CD4-positive, alpha-beta T cell treated with Interleukin-6 for 4 hours (primary cell): ENCODE results near the gene PRSS48.
A peak's percentile ranks its signal among the peaks of the same experiment; 100 is the strongest.
"Not testable (repeated sequence)": the region's sequence is repeated elsewhere in the genome, so short reads cannot be mapped to it uniquely, and the experiment has no call there.

Source experiments
- DNase-seq: peaks from one replicate; pipeline ENCODE4 v3.0.0-alpha.2; 2020; ENCODE audit warnings: mixed read lengths

The PRSS48 gene, protein sequence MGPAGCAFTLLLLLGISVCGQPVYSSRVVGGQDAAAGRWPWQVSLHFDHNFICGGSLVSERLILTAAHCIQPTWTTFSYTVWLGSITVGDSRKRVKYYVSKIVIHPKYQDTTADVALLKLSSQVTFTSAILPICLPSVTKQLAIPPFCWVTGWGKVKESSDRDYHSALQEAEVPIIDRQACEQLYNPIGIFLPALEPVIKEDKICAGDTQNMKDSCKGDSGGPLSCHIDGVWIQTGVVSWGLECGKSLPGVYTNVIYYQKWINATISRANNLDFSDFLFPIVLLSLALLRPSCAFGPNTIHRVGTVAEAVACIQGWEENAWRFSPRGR

DNA sequence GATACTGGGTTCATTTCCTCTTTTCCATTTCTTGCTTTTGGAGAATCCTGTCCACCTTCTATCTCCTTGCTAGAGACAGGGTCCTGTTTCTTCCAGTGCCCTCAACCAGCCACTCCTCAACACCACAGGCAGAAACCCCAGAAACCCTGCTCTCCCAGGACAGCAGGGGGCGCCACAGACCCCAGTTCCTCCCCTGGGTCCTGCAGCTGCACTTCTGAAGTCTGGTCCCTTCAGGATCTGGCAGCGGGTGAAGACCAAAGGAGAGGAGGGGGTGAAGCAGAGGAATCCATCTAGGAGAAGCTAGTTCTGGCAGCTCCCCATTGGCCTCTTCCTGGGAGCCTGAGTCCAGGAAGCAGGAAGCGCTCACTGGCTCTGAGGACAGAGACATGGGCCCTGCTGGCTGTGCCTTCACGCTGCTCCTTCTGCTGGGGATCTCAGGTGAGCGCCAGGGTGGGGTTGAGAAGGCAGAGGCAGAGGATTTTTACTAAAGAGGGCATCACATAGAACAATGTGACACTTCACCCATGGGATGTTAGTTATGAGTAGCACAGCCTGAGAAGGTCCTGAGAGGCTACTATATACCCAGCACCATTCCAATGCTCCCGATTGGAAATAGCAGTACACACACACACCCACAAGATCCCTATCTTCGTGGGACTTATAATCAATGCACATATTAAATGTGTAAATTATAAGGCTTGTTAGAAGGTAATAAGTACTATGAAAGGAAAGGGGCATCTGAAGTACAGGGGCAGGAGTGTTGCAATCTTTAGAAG, at the start of gene PRSS48:
TSS of gene PRSS48 (plus strand) at position 375 of the 776 bp plus-strand sequence. CDS start at position 387, 12 bp downstream.
- peak; percentile 6 for DNase-seq

GRCh38 chr4:151227172-151227571, 49.8 kb upstream of the PRSS48 start:
- DNase-seq, result no peak

GRCh38 chr4:151227731-151228130, 49.2 kb upstream of the PRSS48 start:
- no peak for DNase-seq

- no peak for DNase-seq
These were observed 48.5 kb upstream of the PRSS48 start for GRCh38 chr4:151228189-151229119.

GRCh38 chr4:151231915-151232595, 44.9 kb upstream of the PRSS48 start:
- DNase-seq, result no peak

DNA sequence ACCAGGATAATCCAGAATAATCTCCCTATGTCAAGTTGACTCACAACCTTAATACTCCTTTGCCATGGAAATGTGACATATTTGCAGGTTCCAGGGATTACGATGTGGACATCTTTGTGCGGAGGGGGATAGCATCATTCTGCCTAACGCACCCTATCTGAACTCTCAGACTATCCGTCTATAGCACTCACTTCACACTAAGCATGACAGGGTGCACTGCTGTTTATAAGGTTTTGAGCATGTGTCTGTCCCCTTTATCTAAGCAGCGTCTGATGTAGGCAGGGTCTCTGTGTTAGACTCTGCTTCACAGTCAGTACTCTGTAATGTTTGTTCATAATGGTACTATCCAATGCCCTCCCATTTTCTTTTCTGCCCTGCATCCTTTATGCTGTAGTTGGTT, 43.4 kb upstream of the PRSS48 start:
- DNase-seq, result no peak

DNA sequence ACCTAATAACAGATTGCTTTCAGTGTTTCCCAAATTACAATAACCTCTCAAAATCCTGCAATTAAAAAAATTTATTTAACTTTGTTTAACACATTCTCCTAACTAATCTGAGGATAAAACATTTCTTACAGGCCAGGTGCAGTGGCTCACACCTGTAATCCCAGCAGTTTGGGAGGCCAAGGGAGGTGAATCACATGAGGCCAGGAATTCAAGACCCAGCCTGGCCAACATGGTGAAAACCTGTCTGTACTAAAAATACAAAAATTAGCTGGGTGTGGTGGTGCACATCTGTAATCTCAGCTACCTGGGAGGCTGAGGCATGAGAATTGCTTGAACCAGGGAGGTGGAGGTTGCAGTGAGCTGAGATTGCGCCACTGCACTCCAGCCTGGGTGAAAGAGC, 41.6 kb upstream of the PRSS48 start:
- not testable (repeated sequence) for DNase-seq

DNA sequence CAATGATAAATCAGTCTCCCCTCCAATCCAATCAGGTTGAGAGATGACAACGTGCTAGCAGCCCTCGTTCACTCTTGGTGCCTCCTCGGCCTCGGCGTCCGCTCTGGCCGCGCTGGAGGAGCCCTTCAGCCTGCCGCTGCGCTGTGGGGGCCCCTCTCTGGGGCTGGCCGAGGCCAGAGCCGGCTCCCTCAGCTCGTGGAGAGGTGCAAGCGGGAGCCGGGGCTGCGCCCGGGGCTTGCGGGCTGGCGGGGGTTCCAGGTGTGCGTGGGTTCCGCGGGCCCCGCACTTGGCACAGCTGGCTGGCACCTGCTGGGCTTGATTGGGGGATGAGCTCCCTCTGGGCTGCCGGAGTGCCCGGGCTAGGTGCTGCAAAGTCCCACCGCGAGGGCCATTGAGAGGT, 40.9 kb upstream of the PRSS48 start:
- DNase-seq, result no peak

DNA sequence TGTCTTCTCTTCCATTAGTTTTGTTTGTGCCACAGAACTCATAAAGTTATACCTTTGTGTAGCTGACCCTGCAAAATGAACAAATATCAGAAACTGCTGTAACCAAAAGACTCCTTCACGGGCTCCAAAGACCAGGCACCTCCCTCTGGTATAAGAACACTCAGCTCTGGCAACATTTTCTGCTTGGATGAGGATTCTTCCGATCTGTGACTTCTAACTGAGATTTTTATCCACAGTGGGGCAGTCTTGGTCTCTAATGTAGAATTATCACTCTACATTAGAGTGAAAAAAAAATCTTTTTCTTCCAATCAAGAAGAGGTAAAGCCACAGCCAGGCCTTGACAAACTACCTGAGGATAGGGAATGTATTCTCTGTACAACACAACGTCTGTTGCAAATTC, 38.5 kb upstream of the PRSS48 start:
- DNase-seq, result no peak

GRCh38 chr4:151239608-151240007, 37.4 kb upstream of the PRSS48 start:
- DNase-seq, result no peak

- DNase-seq, result no peak
These were observed 34.7 kb upstream of the PRSS48 start for GRCh38 chr4:151242305-151242704.

GRCh38 chr4:151246742-151247141, 30.2 kb upstream of the PRSS48 start:
- no peak for DNase-seq

- DNase-seq, result no peak
These were observed 29.6 kb upstream of the PRSS48 start for GRCh38 chr4:151247395-151247794.

GRCh38 chr4:151248519-151248918, 28.4 kb upstream of the PRSS48 start:
- DNase-seq, result no peak

DNA sequence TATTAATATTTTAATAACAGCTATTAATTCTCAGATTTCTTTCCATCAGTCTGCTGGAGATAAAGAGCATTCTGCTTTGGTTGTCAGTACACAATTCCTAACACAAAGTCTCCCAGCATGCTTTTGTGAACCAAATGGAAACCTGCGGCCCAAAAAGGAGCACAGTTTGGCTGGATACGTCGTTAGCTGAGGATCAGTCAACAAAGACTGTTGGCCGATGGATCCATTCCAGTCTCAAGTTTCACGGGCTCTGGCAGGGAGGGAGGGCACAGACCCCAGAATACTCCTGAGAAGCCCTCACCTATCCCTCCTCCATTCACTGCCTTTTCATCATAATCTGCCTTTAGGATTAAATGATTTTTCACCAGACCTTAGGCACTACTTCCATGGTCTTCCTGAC, 26.3 kb upstream of the PRSS48 start:
- DNase-seq, result no peak

- DNase-seq, result no peak
These were observed 25.2 kb upstream of the PRSS48 start for GRCh38 chr4:151251603-151252304.

GRCh38 chr4:151255226-151255625, 21.7 kb upstream of the PRSS48 start:
- not testable (repeated sequence) for DNase-seq

DNA sequence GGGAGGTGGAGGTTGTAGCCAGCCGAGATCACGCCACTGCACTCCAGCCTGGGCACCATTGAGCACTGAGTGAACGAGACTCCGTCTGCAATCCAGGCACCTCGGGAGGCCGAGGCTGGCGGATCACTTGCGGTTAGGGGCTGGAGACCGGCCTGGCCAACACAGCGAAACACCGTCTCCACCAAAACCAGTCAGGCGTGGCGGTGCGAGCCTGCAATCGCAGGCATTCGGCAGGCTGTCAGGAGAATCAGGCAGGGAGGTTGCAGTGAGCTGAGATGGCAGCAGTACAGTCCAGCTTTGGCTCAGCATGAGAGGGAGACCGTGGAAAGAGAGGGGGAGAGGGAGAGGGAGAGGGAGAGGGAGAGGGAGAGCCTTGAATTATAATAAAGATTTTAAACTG, 21.3 kb upstream of the PRSS48 start:
- DNase-seq, result not testable (repeated sequence)

DNA sequence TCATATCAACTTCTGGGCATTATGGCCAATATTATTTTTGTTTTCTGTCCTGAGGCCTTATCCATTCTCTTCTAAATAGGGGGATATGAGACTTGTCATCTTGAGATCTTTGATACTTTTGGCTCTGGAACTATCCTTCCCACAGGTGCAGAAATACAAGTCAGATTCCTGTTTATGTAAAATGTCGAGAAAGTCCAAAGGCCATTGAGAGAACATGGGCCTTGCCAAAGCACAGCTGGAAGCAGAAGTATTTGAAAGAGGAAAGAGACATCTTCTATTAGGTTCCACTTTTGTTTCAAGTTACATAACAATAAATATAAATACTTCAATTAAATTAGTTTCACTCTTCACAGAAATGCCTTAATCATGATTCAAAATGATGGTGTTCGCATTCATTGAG, 20.8 kb upstream of the PRSS48 start:
- DNase-seq, result no peak

- DNase-seq, result no peak
These were observed 19.3 kb upstream of the PRSS48 start for GRCh38 chr4:151257704-151258103.

- no peak for DNase-seq
These were observed 17.2 kb upstream of the PRSS48 start for GRCh38 chr4:151259752-151260151.

- DNase-seq, result no peak
These were observed 16.4 kb upstream of the PRSS48 start for GRCh38 chr4:151260526-151260925.
